Bronchial epithelial cell (primary cell): ENCODE data around the gene MCL1. TPM values are rescaled to one million over a fixed set of nuclear protein-coding genes. Genes with fewer than 3 reads are reported as not detected.
A peak's percentile ranks its signal among the peaks of the same experiment; 100 is the strongest.

Source experiments
- DNase-seq: peaks from one replicate; pipeline ENCODE4 v3.0.0-alpha.2; 2010; ENCODE audit warnings: low read depth
- FAIRE-seq: peaks from 2 replicates; lab custom pipeline; 2011; peaks lifted over from hg19 to GRCh38; lab: Jason Lieb, UNC
- H3K27me3 ChIP-seq: 2 replicates; pipeline ENCODE4 v1.5.1; 2011; ENCODE audit warnings: low read length; ENCODE audit not compliant: control insufficient read depth, insufficient read depth
- H3K36me3 ChIP-seq: 2 replicates; pipeline ENCODE4 v1.5.1; 2011; ENCODE audit warnings: low read length; ENCODE audit not compliant: control insufficient read depth, insufficient read depth
- H3K4me3 ChIP-seq: 2 replicates; pipeline ENCODE4 v1.5.1; 2011; ENCODE audit warnings: mild to moderate bottlenecking, low read depth, low read length, control low read depth
- total RNA-seq: library from RNA; depleted of rRNA; stranded (reverse); fragments of >200 nt; gene quantifications from 2 replicates; pipeline ENCODE4 v1.2.1, GENCODE V29; 2014
- TF ChIP-seq, protein P1 (sequence below): IDR thresholded peaks from 2 replicates; pipeline ENCODE4 v1.5.1; 2011; ENCODE audit warnings: mild to moderate bottlenecking, moderate library complexity, low read length, control low read depth, inconsistent platforms; ENCODE audit not compliant: insufficient read depth, severe bottlenecking

The MCL1 gene
- total RNA-seq, 1 donor from 2014 or later: 280 TPM

GRCh38 chr1:150545486-150546032 lies 33.9 kb downstream of the MCL1 start:
- TF ChIP-seq, protein P1, sequence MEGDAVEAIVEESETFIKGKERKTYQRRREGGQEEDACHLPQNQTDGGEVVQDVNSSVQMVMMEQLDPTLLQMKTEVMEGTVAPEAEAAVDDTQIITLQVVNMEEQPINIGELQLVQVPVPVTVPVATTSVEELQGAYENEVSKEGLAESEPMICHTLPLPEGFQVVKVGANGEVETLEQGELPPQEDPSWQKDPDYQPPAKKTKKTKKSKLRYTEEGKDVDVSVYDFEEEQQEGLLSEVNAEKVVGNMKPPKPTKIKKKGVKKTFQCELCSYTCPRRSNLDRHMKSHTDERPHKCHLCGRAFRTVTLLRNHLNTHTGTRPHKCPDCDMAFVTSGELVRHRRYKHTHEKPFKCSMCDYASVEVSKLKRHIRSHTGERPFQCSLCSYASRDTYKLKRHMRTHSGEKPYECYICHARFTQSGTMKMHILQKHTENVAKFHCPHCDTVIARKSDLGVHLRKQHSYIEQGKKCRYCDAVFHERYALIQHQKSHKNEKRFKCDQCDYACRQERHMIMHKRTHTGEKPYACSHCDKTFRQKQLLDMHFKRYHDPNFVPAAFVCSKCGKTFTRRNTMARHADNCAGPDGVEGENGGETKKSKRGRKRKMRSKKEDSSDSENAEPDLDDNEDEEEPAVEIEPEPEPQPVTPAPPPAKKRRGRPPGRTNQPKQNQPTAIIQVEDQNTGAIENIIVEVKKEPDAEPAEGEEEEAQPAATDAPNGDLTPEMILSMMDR: no peak
- no peaks in the 10 kb centered on the region for H3K36me3 ChIP-seq
- DNase-seq (no peak), FAIRE-seq (no peak)
- H3K4me3 ChIP-seq: no peak overlapping the region
- H3K27me3 ChIP-seq: no peaks in the 10 kb centered on the region

GRCh38 chr1:150544204-150544603 lies 35.2 kb downstream of the MCL1 start:
- no peaks in the 10 kb centered on the region for H3K36me3 ChIP-seq
- TF ChIP-seq, protein P1: no peak
- no peak for FAIRE-seq
- H3K4me3 ChIP-seq: no peak overlapping the region
- DNase-seq: no peak
- no peaks in the 10 kb centered on the region for H3K27me3 ChIP-seq

GRCh38 chr1:150543500-150544143 lies 35.8 kb downstream of the MCL1 start:
- no peak overlapping the region for H3K4me3 ChIP-seq
- no peak for FAIRE-seq
- peak; percentile 79 for DNase-seq
- no peaks in the 10 kb centered on the region for H3K36me3 ChIP-seq
- TF ChIP-seq, protein P1: no peak
- no peaks in the 10 kb centered on the region for H3K27me3 ChIP-seq

DNA sequence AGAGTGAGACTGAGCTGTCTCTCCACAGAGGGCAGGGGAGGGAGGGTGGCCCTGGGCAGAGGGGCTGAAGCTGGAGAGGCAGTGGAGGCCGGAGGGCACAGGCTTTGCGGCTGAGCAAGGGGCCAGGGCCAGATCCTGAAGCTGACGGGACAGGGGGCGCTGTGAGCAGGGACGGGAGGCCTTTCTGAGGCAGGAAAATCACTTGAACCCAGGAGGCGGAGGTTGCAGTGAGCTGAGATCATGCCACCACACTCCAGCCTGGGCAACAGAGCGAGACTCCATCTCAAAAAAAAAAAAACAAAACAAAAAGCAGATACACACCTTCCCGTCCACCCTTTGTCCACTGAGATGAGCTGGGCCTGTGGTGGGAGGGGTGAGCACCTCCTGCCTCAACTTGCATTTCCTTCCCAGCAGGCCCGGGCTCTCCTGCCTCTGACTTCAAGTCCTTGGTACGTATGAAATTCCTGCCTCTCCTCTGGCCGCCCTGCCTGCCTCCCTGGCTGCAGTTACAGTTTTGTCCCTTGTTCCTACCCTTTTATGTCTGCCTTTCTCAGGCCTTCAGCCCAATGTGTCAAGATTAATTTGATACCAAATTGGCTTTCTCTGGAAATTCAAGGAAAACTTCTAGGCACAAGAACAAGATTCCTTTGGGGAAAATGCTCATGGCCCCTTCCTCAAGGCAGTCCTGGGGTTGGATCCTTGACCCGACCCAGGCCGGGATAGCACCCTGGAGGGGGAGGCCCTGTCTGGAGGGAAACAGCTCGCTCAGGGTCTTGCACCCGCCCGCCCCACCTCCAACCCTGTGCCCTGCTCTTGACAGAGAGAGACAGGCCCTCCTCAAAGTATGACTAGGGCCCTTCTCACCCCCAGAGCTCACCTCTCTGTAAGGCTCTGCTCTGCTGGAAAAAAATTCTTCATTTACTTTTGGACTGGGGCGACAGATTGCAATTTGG lies 41.4 kb downstream of the MCL1 start:
- TF ChIP-seq, protein P1: no peak
- DNase-seq: peak; percentile 87
- Histone ChIP-seq H3K36me3 (no peaks in the 10 kb centered on the region), H3K27me3 (no peaks in the 10 kb centered on the region), H3K4me3 (no peak overlapping the region)
- no peak for FAIRE-seq

- DNase-seq (peak; percentile 72), FAIRE-seq (no peak)
- TF ChIP-seq, protein P1: no peak
- H3K27me3 ChIP-seq: no peaks in the 10 kb centered on the region
- no peak overlapping the region for H3K4me3 ChIP-seq
- no peaks in the 10 kb centered on the region for H3K36me3 ChIP-seq
Observed at GRCh38 chr1:150536836-150537731, 42.3 kb downstream of the MCL1 start.
